ENCODE data around the gene POU2F3. TPM values are rescaled to one million over a fixed set of nuclear protein-coding genes. Genes with fewer than 3 reads are reported as not detected.

The POU2F3 gene
- total RNA-seq, 4 donors from 2014 or later = 0.27 to 0.46 TPM; not detected in 2

DNA sequence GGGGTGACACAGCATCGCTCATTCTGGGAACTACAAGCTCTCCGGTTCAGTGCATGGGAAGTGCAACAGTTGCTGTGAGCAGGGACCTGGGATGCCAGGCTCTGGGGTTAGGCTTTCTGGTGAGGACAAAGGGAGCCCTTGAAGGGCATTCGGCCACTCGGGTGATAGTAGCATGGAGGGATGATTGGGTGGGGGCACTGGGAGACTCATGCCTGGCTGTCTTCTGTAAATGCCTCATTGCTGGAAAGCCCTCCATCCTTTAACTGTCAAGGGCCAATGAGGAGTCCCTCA is 19.2 kb upstream of the POU2F3 start:
- ATAC-seq = no peak
- Histone ChIP-seq H3K4me3 (no peak overlapping the region), H3K4me1 (peaks cover 0 to 100% (median 70%) of the 10 kb centered on the region in 3 donors), H3K27ac (peak overlapping the region in 3 of 4 donors; percentile 69 to 78 (median 73)), H3K9me3 (no peaks in the 10 kb centered on the region), H3K27me3 (no peaks in the 10 kb centered on the region), H3K36me3 (no peaks in the 10 kb centered on the region)
- no CpG with 5 or more reads among the region's 4 CpGs for WGBS, 2 donors (ENCODE audit: low coverage in 1 of 2)
- TF ChIP-seq POLR2A (IDR thresholded peaks at IDR 0.05) (no peak), EP300 (IDR thresholded peaks at IDR 0.05) (no peak), POLR2AphosphoS5 (IDR thresholded peaks at IDR 0.05) (no peak)
- TF ChIP-seq, protein P1, sequence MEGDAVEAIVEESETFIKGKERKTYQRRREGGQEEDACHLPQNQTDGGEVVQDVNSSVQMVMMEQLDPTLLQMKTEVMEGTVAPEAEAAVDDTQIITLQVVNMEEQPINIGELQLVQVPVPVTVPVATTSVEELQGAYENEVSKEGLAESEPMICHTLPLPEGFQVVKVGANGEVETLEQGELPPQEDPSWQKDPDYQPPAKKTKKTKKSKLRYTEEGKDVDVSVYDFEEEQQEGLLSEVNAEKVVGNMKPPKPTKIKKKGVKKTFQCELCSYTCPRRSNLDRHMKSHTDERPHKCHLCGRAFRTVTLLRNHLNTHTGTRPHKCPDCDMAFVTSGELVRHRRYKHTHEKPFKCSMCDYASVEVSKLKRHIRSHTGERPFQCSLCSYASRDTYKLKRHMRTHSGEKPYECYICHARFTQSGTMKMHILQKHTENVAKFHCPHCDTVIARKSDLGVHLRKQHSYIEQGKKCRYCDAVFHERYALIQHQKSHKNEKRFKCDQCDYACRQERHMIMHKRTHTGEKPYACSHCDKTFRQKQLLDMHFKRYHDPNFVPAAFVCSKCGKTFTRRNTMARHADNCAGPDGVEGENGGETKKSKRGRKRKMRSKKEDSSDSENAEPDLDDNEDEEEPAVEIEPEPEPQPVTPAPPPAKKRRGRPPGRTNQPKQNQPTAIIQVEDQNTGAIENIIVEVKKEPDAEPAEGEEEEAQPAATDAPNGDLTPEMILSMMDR (IDR thresholded peaks at IDR 0.05) = no peak

DNA sequence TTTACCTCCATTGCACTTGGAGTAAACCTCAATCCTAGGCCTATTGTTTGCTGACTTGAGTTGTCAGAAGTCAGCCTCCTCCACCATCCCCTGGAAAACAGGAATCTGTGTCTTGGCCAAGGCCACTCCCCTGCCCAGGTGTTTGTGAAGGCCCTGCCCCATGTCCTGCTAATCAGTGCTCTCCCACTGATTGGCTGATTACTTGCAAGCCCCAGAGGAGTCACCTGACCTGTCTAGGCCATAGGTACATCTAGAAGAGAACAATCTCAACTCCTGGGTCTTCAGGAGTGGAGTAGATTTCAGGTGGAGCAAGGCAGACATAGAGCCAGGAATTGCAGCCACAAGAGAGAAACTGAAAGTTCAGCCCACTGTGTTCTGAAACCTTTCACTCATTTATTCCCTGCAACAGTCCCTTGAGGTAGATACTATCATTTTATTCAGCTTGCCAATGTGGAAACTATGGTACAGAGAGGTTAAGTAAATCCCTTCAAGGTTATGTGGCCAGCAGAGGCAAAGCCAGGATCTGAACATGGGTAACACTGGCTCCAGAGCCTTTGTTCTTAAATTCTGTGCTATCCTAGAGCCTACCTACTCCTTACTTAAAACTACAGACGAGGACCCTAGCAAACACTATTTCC is 18.7 kb upstream of the POU2F3 start:
- no peaks in the 10 kb centered on the region for H3K27me3 ChIP-seq
- H3K27ac ChIP-seq = peak overlapping the region in 3 of 4 donors; percentile 69 to 78 (median 73)
- WGBS, 2 donors (ENCODE audit: low coverage in 1 of 2) = 80% methylated on average over 1 of the region's 1 CpG; no CpG with 5 or more reads in 1 of the 2 donors
- TF ChIP-seq, protein P1 (IDR thresholded peaks at IDR 0.05) = no peak
- TF ChIP-seq EP300 (IDR thresholded peaks at IDR 0.05) (no peak), POLR2A (IDR thresholded peaks at IDR 0.05) (no peak), POLR2AphosphoS5 (IDR thresholded peaks at IDR 0.05) (no peak)
- H3K36me3 ChIP-seq = no peaks in the 10 kb centered on the region
- ATAC-seq = no peak
- H3K4me1 ChIP-seq = peaks cover 0 to 100% (median 66%) of the 10 kb centered on the region in 3 donors
- no peak overlapping the region for H3K4me3 ChIP-seq
- no peaks in the 10 kb centered on the region for H3K9me3 ChIP-seq

DNA sequence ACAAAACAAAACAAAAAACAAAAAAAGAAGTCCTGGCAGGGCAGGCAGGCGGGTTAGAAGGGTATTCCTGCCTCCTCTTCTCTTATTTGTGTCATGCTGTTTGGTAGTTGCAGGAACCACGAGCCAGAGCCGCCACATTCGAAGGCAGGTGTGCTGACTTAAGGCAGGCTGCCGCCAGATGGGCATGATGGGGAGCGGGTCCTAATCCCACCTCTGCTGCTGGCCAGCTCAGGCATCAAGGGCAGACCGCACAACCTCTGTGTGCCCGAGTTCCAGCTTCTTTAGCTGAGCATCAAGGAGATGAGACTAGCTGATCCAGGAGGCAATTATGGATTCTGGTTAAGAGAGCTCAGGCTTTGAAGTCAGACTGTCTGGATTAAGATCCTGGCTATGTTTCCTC is 17.0 kb upstream of the POU2F3 start:
- H3K4me1 ChIP-seq = peaks cover 0 to 94% (median 55%) of the 10 kb centered on the region in 3 donors
- ATAC-seq = no peak
- H3K27ac ChIP-seq = peak overlapping the region in 2 of 4 donors; percentile 47 to 73
- H3K9me3 ChIP-seq = no peaks in the 10 kb centered on the region
- no peaks in the 10 kb centered on the region for H3K27me3 ChIP-seq
- TF ChIP-seq POLR2A (IDR thresholded peaks at IDR 0.05) = no peak
- WGBS, 2 donors (ENCODE audit: low coverage in 1 of 2) = 90% methylated on average over 8 of the region's 8 CpGs; no CpG with 5 or more reads in 1 of the 2 donors
- H3K36me3 ChIP-seq = peaks cover 0 to 12% of the 10 kb centered on the region in 2 donors
- H3K4me3 ChIP-seq = no peak overlapping the region

DNA sequence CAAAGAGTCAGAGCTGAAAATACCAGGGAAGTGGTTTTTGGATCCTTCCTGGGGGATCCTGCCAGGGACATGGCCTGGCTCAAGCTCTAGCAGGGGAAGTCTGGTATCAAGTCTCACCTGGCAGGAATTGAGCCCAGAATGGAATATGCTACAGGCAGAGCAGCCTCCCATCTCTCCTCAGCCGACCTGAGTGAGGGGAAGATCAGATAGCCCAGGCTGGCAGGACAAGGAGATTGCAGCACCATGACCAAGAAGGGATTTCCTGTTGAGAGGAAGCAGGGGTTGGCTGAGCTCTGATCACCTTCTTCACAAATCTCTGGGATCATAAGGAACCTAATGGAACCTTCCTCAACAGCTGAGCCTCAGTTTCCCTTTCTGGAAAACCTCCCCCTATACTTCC is 16.1 kb upstream of the POU2F3 start:
- Histone ChIP-seq H3K36me3 (peaks cover 0 to 17% of the 10 kb centered on the region in 2 donors), H3K9me3 (no peaks in the 10 kb centered on the region), H3K4me1 (peaks cover 0 to 86% (median 46%) of the 10 kb centered on the region in 3 donors), H3K27me3 (no peaks in the 10 kb centered on the region), H3K4me3 (no peak overlapping the region), H3K27ac (peak overlapping the region in 3 of 4 donors; percentile 47 to 75 (median 62))
- TF ChIP-seq, protein P1 (IDR thresholded peaks at IDR 0.05) = no peak
- no peak for TF ChIP-seq EP300 (IDR thresholded peaks at IDR 0.05)
- TF ChIP-seq POLR2A (IDR thresholded peaks at IDR 0.05) = no peak
- TF ChIP-seq POLR2AphosphoS5 (IDR thresholded peaks at IDR 0.05) = no peak
- WGBS, 2 donors (ENCODE audit: low coverage in 1 of 2) = 20% methylated on average over 1 of the region's 1 CpG; no CpG with 5 or more reads in 1 of the 2 donors
- ATAC-seq = no peak

DNA sequence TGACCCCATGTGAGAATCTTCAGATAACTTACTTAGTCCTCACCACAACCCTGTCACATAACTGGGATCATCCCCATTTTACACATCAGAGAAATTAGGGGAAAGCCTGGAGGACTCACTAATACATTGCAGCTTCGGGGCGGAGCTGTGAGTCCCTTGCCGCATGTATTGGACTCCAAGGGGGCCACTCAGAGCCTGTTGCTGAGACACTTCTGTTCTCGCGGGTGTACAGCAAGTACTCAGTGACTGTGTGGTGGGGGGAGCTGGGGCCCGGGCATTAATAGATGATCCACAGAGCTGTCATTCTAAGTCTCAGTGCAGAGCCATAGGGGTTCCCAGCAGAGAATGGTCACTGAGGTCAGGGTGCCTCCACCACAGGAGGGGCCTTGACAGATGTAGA is 15.6 kb upstream of the POU2F3 start:
- ATAC-seq = no peak
- Histone ChIP-seq H3K36me3 (peaks cover 0 to 21% of the 10 kb centered on the region in 2 donors), H3K4me3 (no peak overlapping the region), H3K9me3 (no peaks in the 10 kb centered on the region), H3K27ac (peak overlapping the region in 3 of 4 donors; percentile 62 to 75 (median 70)), H3K4me1 (peaks cover 0 to 86% (median 41%) of the 10 kb centered on the region in 3 donors), H3K27me3 (no peaks in the 10 kb centered on the region)
- 74% methylated on average over 3 of the region's 6 CpGs; no CpG with 5 or more reads in 1 of the 2 donors for WGBS, 2 donors (ENCODE audit: low coverage in 1 of 2)
- no peak for TF ChIP-seq POLR2AphosphoS5 (IDR thresholded peaks at IDR 0.05)
- TF ChIP-seq EP300 (IDR thresholded peaks at IDR 0.05) = no peak
- TF ChIP-seq, protein P1 (IDR thresholded peaks at IDR 0.05) = no peak
- TF ChIP-seq POLR2A (IDR thresholded peaks at IDR 0.05) = no peak
